H1 (cell line): ENCODE measurements around the gene CD300H.

Experiments used
- KDM1A ChIP-seq: fragments of 200-600, 300-600 bp; sonication (generic); IDR thresholded peaks from 2 replicates; pipeline ENCODE4 v1.7.1; 2016; ENCODE audit warnings: mild to moderate bottlenecking, low read length, borderline replicate concordance
- POLR2AphosphoS5 ChIP-seq: IDR thresholded peaks from 2 replicates; pipeline ENCODE4 v1.6.1; 2011; ENCODE audit warnings: low read depth, low read length
- TF ChIP-seq, protein P1 (sequence below), 3 experiments: IDR thresholded peaks; 1 replicate in 2 of 3; 2 replicates in 1 of 3; pipeline versions ENCODE4 v1.5.1 to v1.6.1; 2011; ENCODE audit warnings: low read length in 3 of 3, mild to moderate bottlenecking in 3 of 3, inconsistent platforms in 2 of 3, low read depth in 1 of 3, moderate library complexity in 1 of 3; ENCODE audit not compliant: insufficient read depth in 1 of 3; ENCODE audit errors: control extremely low read depth in 1 of 3
- TF ChIP-seq, protein P2 (sequence below): IDR thresholded peaks from 2 replicates; pipeline ENCODE4 v1.6.1; 2012; ENCODE audit warnings: low read length, inconsistent platforms

DNA sequence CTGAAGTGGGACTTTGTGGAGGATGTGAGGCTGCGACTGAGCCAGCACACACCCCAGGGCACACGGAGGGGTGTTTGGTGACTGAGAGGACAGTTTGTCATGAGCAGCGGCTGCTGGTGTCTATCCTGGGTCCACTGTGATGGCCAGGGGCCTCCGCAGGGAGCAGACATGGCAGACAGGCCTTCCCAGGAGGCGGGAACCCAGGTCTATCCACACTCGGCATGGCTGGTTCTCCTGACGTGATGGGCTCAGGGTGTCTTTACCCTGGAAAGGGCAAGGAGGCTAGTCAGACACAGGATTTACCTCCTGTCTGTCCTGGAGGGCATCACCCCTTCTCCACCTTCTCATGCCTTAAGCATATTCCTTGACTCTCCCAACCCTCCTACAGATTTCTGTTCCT is 20.7 kb downstream of the CD300H start:
- TF ChIP-seq, protein P1, sequence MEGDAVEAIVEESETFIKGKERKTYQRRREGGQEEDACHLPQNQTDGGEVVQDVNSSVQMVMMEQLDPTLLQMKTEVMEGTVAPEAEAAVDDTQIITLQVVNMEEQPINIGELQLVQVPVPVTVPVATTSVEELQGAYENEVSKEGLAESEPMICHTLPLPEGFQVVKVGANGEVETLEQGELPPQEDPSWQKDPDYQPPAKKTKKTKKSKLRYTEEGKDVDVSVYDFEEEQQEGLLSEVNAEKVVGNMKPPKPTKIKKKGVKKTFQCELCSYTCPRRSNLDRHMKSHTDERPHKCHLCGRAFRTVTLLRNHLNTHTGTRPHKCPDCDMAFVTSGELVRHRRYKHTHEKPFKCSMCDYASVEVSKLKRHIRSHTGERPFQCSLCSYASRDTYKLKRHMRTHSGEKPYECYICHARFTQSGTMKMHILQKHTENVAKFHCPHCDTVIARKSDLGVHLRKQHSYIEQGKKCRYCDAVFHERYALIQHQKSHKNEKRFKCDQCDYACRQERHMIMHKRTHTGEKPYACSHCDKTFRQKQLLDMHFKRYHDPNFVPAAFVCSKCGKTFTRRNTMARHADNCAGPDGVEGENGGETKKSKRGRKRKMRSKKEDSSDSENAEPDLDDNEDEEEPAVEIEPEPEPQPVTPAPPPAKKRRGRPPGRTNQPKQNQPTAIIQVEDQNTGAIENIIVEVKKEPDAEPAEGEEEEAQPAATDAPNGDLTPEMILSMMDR (IDR thresholded peaks at IDR 0.05; ENCODE audit: control extremely low read depth in 1 of 3, insufficient read depth in 1 of 3, low read depth in 1 of 3, low read length in 3 of 3): no peak
- TF ChIP-seq, protein P2, sequence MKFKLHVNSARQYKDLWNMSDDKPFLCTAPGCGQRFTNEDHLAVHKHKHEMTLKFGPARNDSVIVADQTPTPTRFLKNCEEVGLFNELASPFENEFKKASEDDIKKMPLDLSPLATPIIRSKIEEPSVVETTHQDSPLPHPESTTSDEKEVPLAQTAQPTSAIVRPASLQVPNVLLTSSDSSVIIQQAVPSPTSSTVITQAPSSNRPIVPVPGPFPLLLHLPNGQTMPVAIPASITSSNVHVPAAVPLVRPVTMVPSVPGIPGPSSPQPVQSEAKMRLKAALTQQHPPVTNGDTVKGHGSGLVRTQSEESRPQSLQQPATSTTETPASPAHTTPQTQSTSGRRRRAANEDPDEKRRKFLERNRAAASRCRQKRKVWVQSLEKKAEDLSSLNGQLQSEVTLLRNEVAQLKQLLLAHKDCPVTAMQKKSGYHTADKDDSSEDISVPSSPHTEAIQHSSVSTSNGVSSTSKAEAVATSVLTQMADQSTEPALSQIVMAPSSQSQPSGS: no peak
- TF ChIP-seq POLR2AphosphoS5 (no peak), KDM1A (no peak)
